Measurements from ENCODE around the gene KIAA1217. TPM values are rescaled to one million over a fixed set of nuclear protein-coding genes. Genes with fewer than 3 reads are reported as not detected.

The KIAA1217 gene, protein sequence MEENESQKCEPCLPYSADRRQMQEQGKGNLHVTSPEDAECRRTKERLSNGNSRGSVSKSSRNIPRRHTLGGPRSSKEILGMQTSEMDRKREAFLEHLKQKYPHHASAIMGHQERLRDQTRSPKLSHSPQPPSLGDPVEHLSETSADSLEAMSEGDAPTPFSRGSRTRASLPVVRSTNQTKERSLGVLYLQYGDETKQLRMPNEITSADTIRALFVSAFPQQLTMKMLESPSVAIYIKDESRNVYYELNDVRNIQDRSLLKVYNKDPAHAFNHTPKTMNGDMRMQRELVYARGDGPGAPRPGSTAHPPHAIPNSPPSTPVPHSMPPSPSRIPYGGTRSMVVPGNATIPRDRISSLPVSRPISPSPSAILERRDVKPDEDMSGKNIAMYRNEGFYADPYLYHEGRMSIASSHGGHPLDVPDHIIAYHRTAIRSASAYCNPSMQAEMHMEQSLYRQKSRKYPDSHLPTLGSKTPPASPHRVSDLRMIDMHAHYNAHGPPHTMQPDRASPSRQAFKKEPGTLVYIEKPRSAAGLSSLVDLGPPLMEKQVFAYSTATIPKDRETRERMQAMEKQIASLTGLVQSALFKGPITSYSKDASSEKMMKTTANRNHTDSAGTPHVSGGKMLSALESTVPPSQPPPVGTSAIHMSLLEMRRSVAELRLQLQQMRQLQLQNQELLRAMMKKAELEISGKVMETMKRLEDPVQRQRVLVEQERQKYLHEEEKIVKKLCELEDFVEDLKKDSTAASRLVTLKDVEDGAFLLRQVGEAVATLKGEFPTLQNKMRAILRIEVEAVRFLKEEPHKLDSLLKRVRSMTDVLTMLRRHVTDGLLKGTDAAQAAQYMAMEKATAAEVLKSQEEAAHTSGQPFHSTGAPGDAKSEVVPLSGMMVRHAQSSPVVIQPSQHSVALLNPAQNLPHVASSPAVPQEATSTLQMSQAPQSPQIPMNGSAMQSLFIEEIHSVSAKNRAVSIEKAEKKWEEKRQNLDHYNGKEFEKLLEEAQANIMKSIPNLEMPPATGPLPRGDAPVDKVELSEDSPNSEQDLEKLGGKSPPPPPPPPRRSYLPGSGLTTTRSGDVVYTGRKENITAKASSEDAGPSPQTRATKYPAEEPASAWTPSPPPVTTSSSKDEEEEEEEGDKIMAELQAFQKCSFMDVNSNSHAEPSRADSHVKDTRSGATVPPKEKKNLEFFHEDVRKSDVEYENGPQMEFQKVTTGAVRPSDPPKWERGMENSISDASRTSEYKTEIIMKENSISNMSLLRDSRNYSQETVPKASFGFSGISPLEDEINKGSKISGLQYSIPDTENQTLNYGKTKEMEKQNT (N-terminal part only)
- total RNA-seq = 100 to 1,000 TPM in 1 of 2 donors, 10 to 100 TPM in 1; 92.5 to 188 TPM

DNA sequence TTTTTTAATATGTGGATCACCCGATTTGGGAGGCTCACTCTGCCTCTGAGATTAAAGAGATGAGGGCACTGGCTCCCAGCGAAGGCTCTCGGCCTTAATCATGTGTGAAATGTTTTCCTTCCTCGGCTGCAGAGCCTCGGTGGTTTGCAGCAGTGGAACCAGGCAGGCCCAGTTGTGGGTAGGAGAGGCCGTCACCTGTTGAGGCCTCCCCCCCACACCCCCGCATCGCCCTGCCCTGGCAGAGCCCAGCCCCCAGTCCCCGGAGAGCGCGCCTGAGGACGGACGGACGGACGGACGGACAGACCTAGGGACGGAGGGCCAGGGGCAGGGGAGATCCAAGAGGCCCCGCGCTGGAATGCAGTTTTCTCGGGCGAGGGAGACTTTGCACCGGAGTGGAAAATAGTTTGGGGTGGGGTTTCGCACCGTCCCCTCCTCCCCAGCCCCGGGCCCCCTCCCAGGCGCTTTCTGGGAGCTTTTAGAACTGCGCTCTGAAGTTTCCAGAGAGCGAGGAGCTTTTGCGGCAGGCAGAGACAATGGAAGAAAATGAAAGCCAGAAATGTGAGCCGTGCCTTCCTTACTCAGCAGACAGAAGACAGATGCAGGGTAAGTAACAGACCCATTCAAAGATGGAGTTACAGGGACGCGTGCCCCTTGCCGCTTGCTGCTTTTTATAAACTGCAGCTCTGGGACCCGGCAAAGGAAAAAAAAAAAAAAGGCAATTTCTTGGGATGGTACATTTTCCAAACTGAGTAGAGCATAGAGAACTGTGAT lies at the start of gene KIAA1217:
KIAA1217 (plus strand) TSS at position 478 of the 771 bp plus-strand sequence; CDS start at position 534, 56 bp downstream.
- Histone ChIP-seq H3K9me3 (no peaks in the 10 kb centered on the region), H3K27ac (peak within 1 kb of the TSS; percentile 90 to 91), H3K36me3 (no peaks in the 10 kb centered on the region), H3K4me1 (replicated peaks) (peaks cover 12% of the 10 kb centered on the region), H3K4me3 (peak within 1 kb of the TSS; percentile 48 to 56), H3K27me3 (replicated peaks; ENCODE audit: insufficient read depth) (no peaks in the 10 kb centered on the region)
- DNase-seq (ENCODE audit: low spot score) = peak; percentile 62
- intact Hi-C loops (cut with DNase I) = loop anchor here (5.0 to 10.0 kb wide), 2 partner anchors 153 to 296 kb away; no protein-coding TSS in a partner anchor
- TF ChIP-seq POLR2A (IDR thresholded peaks at IDR 0.05) = no peak
- TF ChIP-seq, protein P1, sequence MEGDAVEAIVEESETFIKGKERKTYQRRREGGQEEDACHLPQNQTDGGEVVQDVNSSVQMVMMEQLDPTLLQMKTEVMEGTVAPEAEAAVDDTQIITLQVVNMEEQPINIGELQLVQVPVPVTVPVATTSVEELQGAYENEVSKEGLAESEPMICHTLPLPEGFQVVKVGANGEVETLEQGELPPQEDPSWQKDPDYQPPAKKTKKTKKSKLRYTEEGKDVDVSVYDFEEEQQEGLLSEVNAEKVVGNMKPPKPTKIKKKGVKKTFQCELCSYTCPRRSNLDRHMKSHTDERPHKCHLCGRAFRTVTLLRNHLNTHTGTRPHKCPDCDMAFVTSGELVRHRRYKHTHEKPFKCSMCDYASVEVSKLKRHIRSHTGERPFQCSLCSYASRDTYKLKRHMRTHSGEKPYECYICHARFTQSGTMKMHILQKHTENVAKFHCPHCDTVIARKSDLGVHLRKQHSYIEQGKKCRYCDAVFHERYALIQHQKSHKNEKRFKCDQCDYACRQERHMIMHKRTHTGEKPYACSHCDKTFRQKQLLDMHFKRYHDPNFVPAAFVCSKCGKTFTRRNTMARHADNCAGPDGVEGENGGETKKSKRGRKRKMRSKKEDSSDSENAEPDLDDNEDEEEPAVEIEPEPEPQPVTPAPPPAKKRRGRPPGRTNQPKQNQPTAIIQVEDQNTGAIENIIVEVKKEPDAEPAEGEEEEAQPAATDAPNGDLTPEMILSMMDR (IDR thresholded peaks at IDR 0.05) = no peak
- no peak for TF ChIP-seq POLR2AphosphoS5 (IDR thresholded peaks at IDR 0.05)
- under 1% methylated on average over 34 of the region's 34 CpGs for WGBS

DNA sequence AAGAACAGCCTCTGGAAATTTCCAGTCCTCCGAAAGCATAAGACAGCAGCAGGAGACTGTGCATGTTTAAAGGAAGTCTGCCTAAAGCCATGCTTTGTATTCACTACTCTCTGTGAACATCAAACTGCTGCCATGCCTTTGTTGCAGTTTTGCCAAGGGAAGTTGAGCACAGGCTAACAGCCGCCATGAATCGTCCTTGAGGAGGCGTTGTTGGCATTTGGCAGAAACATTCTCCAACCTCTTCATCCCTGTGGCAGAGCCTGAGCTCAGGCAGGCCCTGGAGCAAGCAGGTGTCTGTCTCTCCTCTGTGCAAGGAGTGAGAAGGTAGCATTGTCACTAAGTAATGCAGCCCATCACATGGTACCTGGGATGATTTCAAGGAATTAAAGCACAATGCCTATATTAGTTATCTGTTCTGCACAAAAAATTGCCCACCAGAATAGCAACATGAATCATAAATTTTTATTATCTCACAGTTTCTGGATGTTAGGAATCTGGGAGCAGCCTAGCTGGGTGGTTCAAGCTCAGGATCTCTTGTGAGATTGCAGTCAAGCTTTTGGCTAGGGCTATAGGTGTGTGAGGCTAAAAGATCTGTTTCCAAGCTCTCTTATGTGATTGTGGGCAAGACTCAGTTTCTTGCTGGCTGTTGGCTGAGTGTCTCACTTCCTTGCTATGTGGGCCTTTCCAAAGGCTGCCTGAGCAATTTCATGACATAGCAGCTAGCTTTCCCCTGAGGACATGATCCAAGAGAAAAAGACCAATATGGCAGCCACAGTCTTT lies 46.5 kb upstream of the KIAA1217 start:
- intact Hi-C loops (cut with DNase I) = no loop called here
- H3K36me3 ChIP-seq = no peaks in the 10 kb centered on the region
- no peaks in the 10 kb centered on the region for H3K4me1 ChIP-seq (replicated peaks)
- no peak overlapping the region for H3K4me3 ChIP-seq
- WGBS = 49% methylated on average over 4 of the region's 4 CpGs
- no peak for DNase-seq (ENCODE audit: low spot score)
- no peaks in the 10 kb centered on the region for H3K9me3 ChIP-seq
- H3K27ac ChIP-seq = no peak overlapping the region
- no peaks in the 10 kb centered on the region for H3K27me3 ChIP-seq (replicated peaks; ENCODE audit: insufficient read depth)
- TF ChIP-seq POLR2A (IDR thresholded peaks at IDR 0.05) = no peak
- TF ChIP-seq POLR2AphosphoS5 (IDR thresholded peaks at IDR 0.05) = no peak
- TF ChIP-seq, protein P1 (IDR thresholded peaks at IDR 0.05) = no peak

DNA sequence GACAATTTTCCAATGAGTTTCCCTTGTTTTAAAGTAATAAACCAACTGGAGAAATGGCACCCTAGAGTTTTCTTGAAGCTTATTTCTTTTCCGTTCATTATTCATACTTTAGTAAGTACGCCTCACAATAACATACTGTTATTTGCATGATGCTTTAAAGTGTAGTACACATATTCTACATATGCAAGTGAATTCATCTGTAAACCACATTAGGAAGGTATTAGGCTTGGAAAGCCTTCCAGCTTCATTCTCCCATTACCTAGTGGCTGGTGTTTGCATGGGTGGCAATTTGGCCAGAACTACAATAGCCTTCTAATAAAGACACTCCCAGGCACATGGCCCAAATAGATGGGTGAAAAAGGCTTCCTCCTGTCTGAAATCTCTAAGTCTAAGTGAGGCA lies 45.5 kb upstream of the KIAA1217 start:
- Histone ChIP-seq H3K4me1 (replicated peaks) (no peaks in the 10 kb centered on the region), H3K9me3 (no peaks in the 10 kb centered on the region), H3K27me3 (replicated peaks; ENCODE audit: insufficient read depth) (no peaks in the 10 kb centered on the region), H3K27ac (no peak overlapping the region), H3K4me3 (no peak overlapping the region), H3K36me3 (no peaks in the 10 kb centered on the region)
- intact Hi-C loops (cut with DNase I) = no loop called here
- TF ChIP-seq, protein P1 (IDR thresholded peaks at IDR 0.05) = no peak
- no peak for TF ChIP-seq POLR2A (IDR thresholded peaks at IDR 0.05)
- TF ChIP-seq POLR2AphosphoS5 (IDR thresholded peaks at IDR 0.05) = no peak
- no peak for DNase-seq (ENCODE audit: low spot score)
- WGBS = 95% methylated on average over 2 of the region's 2 CpGs

Measured in prostate gland (tissue), 2 donors.